Natural killer cell (primary cell): Measurements from ENCODE around the gene LCA5L. TPM values are rescaled to one million over a fixed set of nuclear protein-coding genes. Genes with fewer than 3 reads are reported as not detected.
"Not testable (repeated sequence)": the region's sequence is repeated elsewhere in the genome, so short reads cannot be mapped to it uniquely, and the experiment has no call there.

Experiments used
- ATAC-seq, 3 donors: fragments of 150-1000 bp in 2 of 3; fragments of 200-7000 bp in 1 of 3; cut with Tn5 transposase; 1 replicate in 1 of 3; 2 replicates in 2 of 3; pipeline ENCODE4 v1.10.0; 2021; ENCODE audit warnings: mild to moderate bottlenecking in 2 of 3, moderate library complexity in 2 of 3
- DNase-seq, 2 donors: peaks; one replicate each; pipeline versions ENCODE4 v3.0.0 to v3.0.0-alpha.2; 2013 to 2021; ENCODE audit warnings: mixed read lengths in 1 of 2
- H3K27ac ChIP-seq: one replicate; pipeline ENCODE4 v1.5.1; 2013; ENCODE audit warnings: mild to moderate bottlenecking, low read length
- H3K27me3 ChIP-seq: one replicate; pipeline ENCODE4 v1.6.1; 2013; ENCODE audit warnings: low read length; ENCODE audit not compliant: control insufficient read depth, insufficient read depth
- H3K36me3 ChIP-seq: one replicate; pipeline ENCODE4 v1.6.1; 2013; ENCODE audit warnings: low read length; ENCODE audit not compliant: control insufficient read depth, insufficient read depth
- H3K4me1 ChIP-seq: one replicate; pipeline ENCODE4 v1.6.1; 2013; ENCODE audit warnings: low read length; ENCODE audit not compliant: control insufficient read depth, insufficient read depth
- H3K4me3 ChIP-seq: one replicate; pipeline ENCODE4 v1.5.1; 2013; ENCODE audit warnings: low read length
- H3K9me3 ChIP-seq: one replicate; pipeline ENCODE4 v1.6.1; 2013; ENCODE audit warnings: low read length; ENCODE audit not compliant: control insufficient read depth, insufficient read depth
- H3K27ac Mint-ChIP-seq, 2 donors: one replicate each; pipeline ENCODE4 v1.8.0; 2022; ENCODE audit warnings: mild to moderate bottlenecking in 2 of 2, mixed read lengths in 2 of 2, moderate library complexity in 1 of 2
- H3K27me3 Mint-ChIP-seq, 2 donors: one replicate each; pipeline ENCODE4 v1.8.0; 2022; ENCODE audit warnings: low read depth in 2 of 2, mixed read lengths in 2 of 2
- H3K36me3 Mint-ChIP-seq: one replicate; pipeline ENCODE4 v1.8.0; 2022; ENCODE audit warnings: mixed read lengths
- H3K4me1 Mint-ChIP-seq, 2 donors: one replicate each; pipeline ENCODE4 v1.8.0; 2022; ENCODE audit warnings: mixed read lengths in 2 of 2
- H3K4me3 Mint-ChIP-seq: one replicate; pipeline ENCODE4 v1.8.0; 2022; ENCODE audit warnings: mild to moderate bottlenecking, moderate library complexity, mixed read lengths
- H3K9me3 Mint-ChIP-seq, 2 donors: one replicate each; pipeline ENCODE4 v1.8.0; 2022; ENCODE audit warnings: mixed read lengths in 2 of 2
- CTCF ChIP-seq: fragments of 200-600 bp; IDR thresholded peaks from one replicate; pipeline ENCODE4 v1.8.0; 2022; ENCODE audit warnings: antibody characterized with exemption
- WGBS: methylation state at CpG from one replicate; pipeline ENCODE4 v1.1.7; 2013; ENCODE audit warnings: missing lambda C conversion rate; ENCODE audit not compliant: insufficient coverage; 5-methylcytosine and 5-hydroxymethylcytosine counted together
- intact Hi-C: fragments of 100-400 bp; cut with micrococcal nuclease; formaldehyde crosslinking; loops from one replicate; pipeline ENCODE4 v1.14.2; 2022
- total RNA-seq, 4 donors: library from RNA; stranded (reverse); fragments of 120-200 nt in 1 of 4; gene quantifications; one replicate each; pipeline versions ENCODE4 v1.2.3 to v1.2.4, GENCODE V29; 2013 to 2022

The LCA5L gene
- total RNA-seq, 3 donors from 2014 or later (not counting 1 experiment from before 2014, with no cell fraction given): 0.14 to 0.84 TPM; not detected in 1

- H3K36me3 ChIP-seq: no peaks in the 10 kb centered on the region
- H3K4me1 Mint-ChIP-seq: no peaks in the 10 kb centered on the region
- H3K27ac Mint-ChIP-seq: no peak overlapping the region
- no peaks in the 10 kb centered on the region for H3K36me3 Mint-ChIP-seq
- TF ChIP-seq CTCF: no peak
- no peak for DNase-seq
- peaks cover 0 to 5% of the 10 kb centered on the region in 2 donors for H3K27me3 Mint-ChIP-seq
- H3K4me1 ChIP-seq: no peaks in the 10 kb centered on the region
- no peaks in the 10 kb centered on the region for H3K27me3 ChIP-seq
- WGBS: 85% methylated on average over 5 of the region's 5 CpGs
- intact Hi-C loops: no loop called here
- ATAC-seq: no peak
- no peak overlapping the region for H3K4me3 ChIP-seq
- no peak overlapping the region for H3K4me3 Mint-ChIP-seq
- H3K9me3 Mint-ChIP-seq: no peaks in the 10 kb centered on the region
- no peak overlapping the region for H3K27ac ChIP-seq
- H3K9me3 ChIP-seq: no peaks in the 10 kb centered on the region
These were observed 22.9 kb downstream of the LCA5L start for GRCh38 chr21:39422527-39423241.

GRCh38 chr21:39419204-39419603 lies 26.4 kb downstream of the LCA5L start:
- ATAC-seq, H3K36me3 Mint-ChIP-seq, H3K27ac Mint-ChIP-seq, intact Hi-C loops, H3K4me1 Mint-ChIP-seq, H3K9me3 Mint-ChIP-seq, H3K4me3 ChIP-seq, H3K4me1 ChIP-seq, H3K27me3 ChIP-seq, H3K27me3 Mint-ChIP-seq, H3K4me3 Mint-ChIP-seq, H3K36me3 ChIP-seq, H3K27ac ChIP-seq, DNase-seq, H3K9me3 ChIP-seq: not testable (repeated sequence)
- 93% methylated on average over 5 of the region's 5 CpGs for WGBS

GRCh38 chr21:39406065-39406464 lies 39.5 kb downstream of the LCA5L start:
- 100% methylated on average over 1 of the region's 2 CpGs for WGBS
- intact Hi-C loops: no loop called here
- no peak for TF ChIP-seq CTCF
- Histone ChIP-seq H3K4me3 (no peak overlapping the region), H3K27ac (no peak overlapping the region), H3K4me1 (no peaks in the 10 kb centered on the region), H3K27me3 (no peaks in the 10 kb centered on the region), H3K9me3 (no peaks in the 10 kb centered on the region), H3K36me3 (peaks cover 12% of the 10 kb centered on the region)
- Mint-ChIP-seq H3K36me3 (peaks cover 9% of the 10 kb centered on the region), H3K27ac (no peak overlapping the region), H3K4me1 (no peaks in the 10 kb centered on the region), H3K9me3 (peaks cover 0 to 3% of the 10 kb centered on the region in 2 donors), H3K4me3 (no peak overlapping the region), H3K27me3 (no peaks in the 10 kb centered on the region)
- ATAC-seq: no peak
- DNase-seq: no peak

GRCh38 chr21:39400173-39400572 lies 45.4 kb downstream of the LCA5L start:
- Mint-ChIP-seq H3K27ac (no peak overlapping the region), H3K27me3 (no peaks in the 10 kb centered on the region)
- no peaks in the 10 kb centered on the region for H3K4me1 ChIP-seq

More at GRCh38 chr21:39400173-39400572, 45.4 kb downstream of the LCA5L start:
- Histone ChIP-seq H3K4me3 (no peak overlapping the region), H3K9me3 (no peaks in the 10 kb centered on the region), H3K27ac (no peak overlapping the region), H3K36me3 (peaks cover 3% of the 10 kb centered on the region), H3K27me3 (no peaks in the 10 kb centered on the region)
- TF ChIP-seq CTCF: no peak
- Mint-ChIP-seq H3K36me3 (no peaks in the 10 kb centered on the region), H3K4me3 (no peak overlapping the region), H3K4me1 (no peaks in the 10 kb centered on the region), H3K9me3 (no peaks in the 10 kb centered on the region)
- intact Hi-C loops: no loop called here
- WGBS: 80% methylated on average over 5 of the region's 8 CpGs
- ATAC-seq (no peak), DNase-seq (no peak)
